Measurements from ENCODE around the gene KLF7.

GRCh38 chr2:207086136-207086535 is 79.6 kb downstream of the KLF7 start:
- TF ChIP-seq POLR2A (IDR thresholded peaks at IDR 0.05; ENCODE audit: low read length) (no peak), SMC3 (IDR thresholded peaks at IDR 0.05) (no peak), JUNB (IDR thresholded peaks at IDR 0.05) (no peak), RAD21 (conservative IDR thresholded peaks at IDR 0.05 in 1 of 2, IDR thresholded peaks at IDR 0.05 in 1 of 2) (no peak), KDM1A (IDR thresholded peaks at IDR 0.05; ENCODE audit: low read depth) (no peak), HES2 (IDR thresholded peaks at IDR 0.05) (no peak), FOSL2 (IDR thresholded peaks at IDR 0.05) (no peak), FOSL2 (CRISPR knock-in tag; IDR thresholded peaks at IDR 0.05) (no peak)
- TF ChIP-seq, protein P1, sequence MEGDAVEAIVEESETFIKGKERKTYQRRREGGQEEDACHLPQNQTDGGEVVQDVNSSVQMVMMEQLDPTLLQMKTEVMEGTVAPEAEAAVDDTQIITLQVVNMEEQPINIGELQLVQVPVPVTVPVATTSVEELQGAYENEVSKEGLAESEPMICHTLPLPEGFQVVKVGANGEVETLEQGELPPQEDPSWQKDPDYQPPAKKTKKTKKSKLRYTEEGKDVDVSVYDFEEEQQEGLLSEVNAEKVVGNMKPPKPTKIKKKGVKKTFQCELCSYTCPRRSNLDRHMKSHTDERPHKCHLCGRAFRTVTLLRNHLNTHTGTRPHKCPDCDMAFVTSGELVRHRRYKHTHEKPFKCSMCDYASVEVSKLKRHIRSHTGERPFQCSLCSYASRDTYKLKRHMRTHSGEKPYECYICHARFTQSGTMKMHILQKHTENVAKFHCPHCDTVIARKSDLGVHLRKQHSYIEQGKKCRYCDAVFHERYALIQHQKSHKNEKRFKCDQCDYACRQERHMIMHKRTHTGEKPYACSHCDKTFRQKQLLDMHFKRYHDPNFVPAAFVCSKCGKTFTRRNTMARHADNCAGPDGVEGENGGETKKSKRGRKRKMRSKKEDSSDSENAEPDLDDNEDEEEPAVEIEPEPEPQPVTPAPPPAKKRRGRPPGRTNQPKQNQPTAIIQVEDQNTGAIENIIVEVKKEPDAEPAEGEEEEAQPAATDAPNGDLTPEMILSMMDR (IDR thresholded peaks at IDR 0.05) = no peak
- TF ChIP-seq, protein P2, sequence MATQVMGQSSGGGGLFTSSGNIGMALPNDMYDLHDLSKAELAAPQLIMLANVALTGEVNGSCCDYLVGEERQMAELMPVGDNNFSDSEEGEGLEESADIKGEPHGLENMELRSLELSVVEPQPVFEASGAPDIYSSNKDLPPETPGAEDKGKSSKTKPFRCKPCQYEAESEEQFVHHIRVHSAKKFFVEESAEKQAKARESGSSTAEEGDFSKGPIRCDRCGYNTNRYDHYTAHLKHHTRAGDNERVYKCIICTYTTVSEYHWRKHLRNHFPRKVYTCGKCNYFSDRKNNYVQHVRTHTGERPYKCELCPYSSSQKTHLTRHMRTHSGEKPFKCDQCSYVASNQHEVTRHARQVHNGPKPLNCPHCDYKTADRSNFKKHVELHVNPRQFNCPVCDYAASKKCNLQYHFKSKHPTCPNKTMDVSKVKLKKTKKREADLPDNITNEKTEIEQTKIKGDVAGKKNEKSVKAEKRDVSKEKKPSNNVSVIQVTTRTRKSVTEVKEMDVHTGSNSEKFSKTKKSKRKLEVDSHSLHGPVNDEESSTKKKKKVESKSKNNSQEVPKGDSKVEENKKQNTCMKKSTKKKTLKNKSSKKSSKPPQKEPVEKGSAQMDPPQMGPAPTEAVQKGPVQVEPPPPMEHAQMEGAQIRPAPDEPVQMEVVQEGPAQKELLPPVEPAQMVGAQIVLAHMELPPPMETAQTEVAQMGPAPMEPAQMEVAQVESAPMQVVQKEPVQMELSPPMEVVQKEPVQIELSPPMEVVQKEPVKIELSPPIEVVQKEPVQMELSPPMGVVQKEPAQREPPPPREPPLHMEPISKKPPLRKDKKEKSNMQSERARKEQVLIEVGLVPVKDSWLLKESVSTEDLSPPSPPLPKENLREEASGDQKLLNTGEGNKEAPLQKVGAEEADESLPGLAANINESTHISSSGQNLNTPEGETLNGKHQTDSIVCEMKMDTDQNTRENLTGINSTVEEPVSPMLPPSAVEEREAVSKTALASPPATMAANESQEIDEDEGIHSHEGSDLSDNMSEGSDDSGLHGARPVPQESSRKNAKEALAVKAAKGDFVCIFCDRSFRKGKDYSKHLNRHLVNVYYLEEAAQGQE (IDR thresholded peaks at IDR 0.05) = no peak

All from A549 (cell line).